ENCODE measurements around the gene GHRH. TPM values are rescaled to one million over a fixed set of nuclear protein-coding genes. Genes with fewer than 3 reads are reported as not detected.

The GHRH gene, protein sequence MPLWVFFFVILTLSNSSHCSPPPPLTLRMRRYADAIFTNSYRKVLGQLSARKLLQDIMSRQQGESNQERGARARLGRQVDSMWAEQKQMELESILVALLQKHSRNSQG
- not detected for total RNA-seq

DNA sequence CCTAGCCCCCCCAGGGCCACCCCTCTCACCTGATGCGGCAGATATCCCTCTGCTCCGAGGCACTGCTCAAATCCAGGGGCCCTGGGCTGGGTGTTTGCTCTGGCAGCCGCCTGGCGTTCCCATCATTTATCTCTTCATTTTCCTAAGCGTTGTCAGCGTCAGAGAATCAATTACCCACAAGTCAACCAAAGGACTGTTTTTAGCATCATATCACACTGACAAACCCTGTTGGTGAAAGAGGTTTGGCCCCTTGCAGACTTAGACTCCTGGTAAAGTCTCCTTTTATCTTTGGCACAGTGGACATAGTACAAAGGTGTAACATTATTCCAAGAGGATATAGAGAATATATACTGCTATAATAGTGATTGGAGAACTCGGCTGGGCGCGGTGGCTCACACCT lies at the start of gene GHRH:
Gene GHRH, minus strand, starts transcription at position 101 of the 400 bp plus-strand sequence. CDS start 4,925 bp downstream, outside the sequence.
- Histone ChIP-seq H3K9me3 (no peaks in the 10 kb centered on the region), H3K27me3 (no peaks in the 10 kb centered on the region), H3K27ac (no peak within 1 kb of the TSS), H3K36me3 (no peaks in the 10 kb centered on the region), H3K4me3 (replicated peaks in 1 of 3) (no peak within 1 kb of the TSS), H3K4me1 (no peaks in the 10 kb centered on the region)
- intact Hi-C loops (cut with DNase I) = no loop called here
- TF ChIP-seq, protein P1, sequence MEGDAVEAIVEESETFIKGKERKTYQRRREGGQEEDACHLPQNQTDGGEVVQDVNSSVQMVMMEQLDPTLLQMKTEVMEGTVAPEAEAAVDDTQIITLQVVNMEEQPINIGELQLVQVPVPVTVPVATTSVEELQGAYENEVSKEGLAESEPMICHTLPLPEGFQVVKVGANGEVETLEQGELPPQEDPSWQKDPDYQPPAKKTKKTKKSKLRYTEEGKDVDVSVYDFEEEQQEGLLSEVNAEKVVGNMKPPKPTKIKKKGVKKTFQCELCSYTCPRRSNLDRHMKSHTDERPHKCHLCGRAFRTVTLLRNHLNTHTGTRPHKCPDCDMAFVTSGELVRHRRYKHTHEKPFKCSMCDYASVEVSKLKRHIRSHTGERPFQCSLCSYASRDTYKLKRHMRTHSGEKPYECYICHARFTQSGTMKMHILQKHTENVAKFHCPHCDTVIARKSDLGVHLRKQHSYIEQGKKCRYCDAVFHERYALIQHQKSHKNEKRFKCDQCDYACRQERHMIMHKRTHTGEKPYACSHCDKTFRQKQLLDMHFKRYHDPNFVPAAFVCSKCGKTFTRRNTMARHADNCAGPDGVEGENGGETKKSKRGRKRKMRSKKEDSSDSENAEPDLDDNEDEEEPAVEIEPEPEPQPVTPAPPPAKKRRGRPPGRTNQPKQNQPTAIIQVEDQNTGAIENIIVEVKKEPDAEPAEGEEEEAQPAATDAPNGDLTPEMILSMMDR (IDR thresholded peaks at IDR 0.05) = no peak
- no peak for TF ChIP-seq POLR2A (IDR thresholded peaks at IDR 0.05)
- WGBS, 2 donors = 79 to 84% methylated on average over 9 of the region's 9 CpGs
- DNase-seq = no peak

DNA sequence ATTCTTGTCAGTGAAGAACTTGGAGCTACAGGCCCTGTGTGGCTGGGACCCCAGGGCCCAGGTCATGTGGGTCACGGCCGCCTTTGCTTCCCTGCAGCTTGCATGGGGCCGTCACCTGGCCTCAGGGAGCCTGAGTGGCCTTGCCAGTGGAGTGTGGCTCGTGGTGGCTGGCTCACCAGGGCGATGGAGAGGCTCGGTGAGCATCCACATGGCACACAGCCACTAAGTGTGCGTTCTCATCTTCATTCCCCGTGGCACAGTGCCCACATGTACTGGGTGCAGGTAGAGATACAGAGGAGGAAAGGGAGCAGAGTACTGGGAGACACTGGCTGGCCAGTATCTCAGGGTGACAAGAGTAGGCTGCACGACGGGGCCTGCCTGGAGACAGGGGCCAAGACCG lies 49.3 kb upstream of the GHRH start:
- Histone ChIP-seq H3K27ac (no peak overlapping the region), H3K4me1 (peaks cover 44 to 45% of the 10 kb centered on the region in 2 donors), H3K27me3 (no peaks in the 10 kb centered on the region), H3K36me3 (no peaks in the 10 kb centered on the region), H3K9me3 (no peaks in the 10 kb centered on the region), H3K4me3 (replicated peaks in 1 of 3) (no peak overlapping the region)
- WGBS, 2 donors = 93 to 97% methylated on average over 7 to 11 of the region's 11 CpGs
- no peak for DNase-seq
- no peak for TF ChIP-seq POLR2A (IDR thresholded peaks at IDR 0.05)
- TF ChIP-seq, protein P1 (IDR thresholded peaks at IDR 0.05) = no peak
- intact Hi-C loops (cut with DNase I) = no loop called here

DNA sequence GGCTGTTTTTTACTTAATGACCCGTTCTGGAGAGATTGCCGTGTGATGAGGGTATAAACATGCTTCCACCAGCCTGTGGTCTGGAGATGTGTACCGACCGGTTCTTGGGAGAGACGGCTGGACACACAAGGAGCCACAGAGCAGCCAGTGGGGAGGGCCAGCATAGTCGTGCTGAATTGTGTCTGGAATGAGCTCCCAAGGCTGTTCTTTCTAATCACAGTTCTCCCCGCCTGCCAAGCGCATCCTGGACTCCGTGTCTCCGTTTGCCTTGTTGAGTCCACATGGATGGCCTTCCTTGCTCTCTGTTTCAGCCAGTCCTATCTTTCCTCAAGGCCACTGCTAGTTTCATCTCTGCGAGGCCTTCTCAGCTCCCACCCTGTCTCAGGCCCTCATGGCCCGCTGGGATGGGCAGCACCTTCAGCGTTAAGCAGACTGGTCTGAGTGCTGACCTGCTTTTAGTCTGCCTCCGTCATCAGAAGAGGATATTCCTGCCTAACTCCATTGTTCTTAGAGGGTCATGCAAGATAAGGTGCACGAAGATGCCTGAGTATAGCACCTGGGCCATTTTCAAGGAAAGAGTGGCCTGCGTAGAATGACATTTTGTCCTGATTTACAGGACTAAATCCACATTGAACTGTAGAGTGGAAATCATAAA lies 48.4 kb upstream of the GHRH start:
- Histone ChIP-seq H3K27me3 (no peaks in the 10 kb centered on the region), H3K27ac (peak overlapping the region; percentile 2 to 40 (median 15)), H3K4me3 (replicated peaks in 1 of 3) (no peak overlapping the region), H3K36me3 (no peaks in the 10 kb centered on the region), H3K4me1 (peaks cover 36 to 38% of the 10 kb centered on the region in 2 donors), H3K9me3 (no peaks in the 10 kb centered on the region)
- DNase-seq = peak; percentile 78 to 84
- intact Hi-C loops (cut with DNase I) = no loop called here
- 54 to 70% methylated on average over 16 of the region's 16 CpGs for WGBS, 2 donors
- TF ChIP-seq, protein P1 (IDR thresholded peaks at IDR 0.05) = no peak
- TF ChIP-seq POLR2A (IDR thresholded peaks at IDR 0.05) = peak in 1 of 2 donors; percentile 22

DNA sequence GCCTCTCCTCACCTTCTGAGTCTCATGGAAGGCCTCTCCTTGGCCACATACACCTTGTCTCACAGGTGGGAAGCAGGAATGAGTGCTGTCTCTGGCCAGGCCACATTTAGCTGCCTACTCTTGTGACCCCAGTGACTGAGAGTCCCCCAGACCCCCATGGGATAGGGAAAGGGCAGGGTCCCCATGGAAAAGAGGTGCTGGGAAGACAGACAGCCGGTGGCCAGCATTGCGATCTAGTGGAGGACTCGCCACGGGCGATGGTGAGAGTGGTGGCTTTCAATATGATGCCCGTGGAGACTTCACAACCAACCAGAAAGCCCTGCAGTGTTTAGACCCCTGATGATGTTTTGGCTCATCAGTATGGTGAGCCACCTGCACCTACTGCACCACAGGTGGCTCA lies 47.7 kb upstream of the GHRH start:
- 95% methylated on average over 6 of the region's 6 CpGs for WGBS, 2 donors
- Histone ChIP-seq H3K4me3 (replicated peaks in 1 of 3) (no peak overlapping the region), H3K4me1 (peaks cover 29 to 31% of the 10 kb centered on the region in 2 donors), H3K36me3 (no peaks in the 10 kb centered on the region), H3K27me3 (no peaks in the 10 kb centered on the region), H3K9me3 (no peaks in the 10 kb centered on the region), H3K27ac (peak overlapping the region in 2 of 3 donors; percentile 2 to 15)
- DNase-seq = no peak
- no peak for TF ChIP-seq POLR2A (IDR thresholded peaks at IDR 0.05)
- intact Hi-C loops (cut with DNase I) = no loop called here

DNA sequence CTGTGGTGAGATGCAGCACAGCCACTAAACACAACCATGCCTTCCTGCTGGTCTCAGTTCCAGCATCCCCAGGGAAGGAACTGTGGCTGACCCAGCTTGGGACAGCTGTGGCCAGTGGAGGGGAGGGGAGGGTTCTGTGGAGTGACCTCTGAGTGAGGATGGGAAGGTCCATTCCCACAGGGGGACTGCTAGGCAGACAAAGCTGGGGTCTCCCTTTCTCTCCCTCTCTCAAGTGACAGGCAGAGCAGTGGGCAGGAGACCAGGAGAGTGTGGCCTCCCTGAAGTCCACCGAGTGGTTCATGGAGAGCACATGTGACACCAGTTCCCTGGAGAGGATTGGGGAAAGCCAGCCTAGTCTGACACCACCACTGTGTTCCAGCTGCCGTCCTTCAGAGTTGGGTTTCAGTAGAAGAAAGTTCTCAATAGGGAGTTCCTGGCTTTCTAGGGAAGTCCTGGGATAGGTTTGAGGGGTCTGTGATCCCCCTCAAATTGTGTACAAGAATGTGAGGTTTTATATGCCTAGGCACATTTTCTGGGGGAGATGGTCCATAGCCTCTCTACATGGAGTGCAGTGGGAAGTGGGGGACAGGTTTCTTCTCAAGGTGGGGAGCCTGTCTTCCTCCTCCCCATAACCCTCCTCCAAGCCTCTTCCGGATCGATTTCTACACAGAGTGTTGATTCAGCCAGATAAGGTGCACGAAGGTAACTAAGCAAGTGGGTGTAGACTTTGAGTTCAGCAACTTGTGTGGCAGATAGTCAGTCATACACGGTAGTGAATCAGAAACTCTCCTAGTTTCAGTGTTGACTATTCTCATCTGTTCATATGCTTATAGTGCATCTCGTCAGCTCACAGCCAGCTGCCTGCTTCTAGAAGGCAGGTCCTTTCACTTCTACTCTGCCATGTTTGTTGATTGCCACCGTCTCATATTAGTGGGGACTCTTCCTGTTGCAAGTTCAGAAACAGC lies 46.8 kb upstream of the GHRH start:
- no peak for DNase-seq
- Histone ChIP-seq H3K9me3 (no peaks in the 10 kb centered on the region), H3K4me1 (peaks cover 20 to 22% of the 10 kb centered on the region in 2 donors), H3K36me3 (no peaks in the 10 kb centered on the region), H3K4me3 (replicated peaks in 1 of 3) (no peak overlapping the region), H3K27ac (peak overlapping the region in 2 of 3 donors; percentile 21), H3K27me3 (no peaks in the 10 kb centered on the region)
- intact Hi-C loops (cut with DNase I) = no loop called here
- TF ChIP-seq, protein P1 (IDR thresholded peaks at IDR 0.05) = no peak
- TF ChIP-seq POLR2A (IDR thresholded peaks at IDR 0.05) = no peak
- WGBS, 2 donors = 82 to 84% methylated on average over 8 of the region's 8 CpGs

All from thyroid gland (tissue), 4 donors.